Transverse colon (tissue), 3 donors: ENCODE measurements around the gene PIGBOS1.

ENCODE experiments used
- CTCF ChIP-seq, 5 experiments: fragments of 200-600 bp in 3 of 5; fragments of 450-650 bp in 2 of 5; sonication (generic) in 3 of 5; IDR thresholded peaks; 1 replicate in 2 of 5; 2 replicates in 3 of 5; pipeline ENCODE4 v1.5.1; 2016 to 2017; ENCODE audit warnings: antibody characterized with exemption in 5 of 5, inconsistent platforms in 3 of 5, mild to moderate bottlenecking in 2 of 5, moderate library complexity in 1 of 5
- POLR2A ChIP-seq: fragments of 450-650 bp; IDR thresholded peaks from one replicate; pipeline ENCODE4 v1.6.1; 2016; ENCODE audit warnings: antibody characterized with exemption, mild to moderate bottlenecking, moderate library complexity

GRCh38 chr15:55270291-55270690 is 48.6 kb downstream of the PIGBOS1 start:
- TF ChIP-seq POLR2A (no peak), CTCF (IDR thresholded peaks at IDR 0.05) (no peak)
